Measurements from ENCODE around the gene ODC1.

- no peak for TF ChIP-seq CREB1 (IDR thresholded peaks at IDR 0.05; ENCODE audit: low read depth)
- no peak for TF ChIP-seq NFIC (IDR thresholded peaks at IDR 0.05)
- TF ChIP-seq TAF1 (IDR thresholded peaks at IDR 0.05; ENCODE audit: low read depth): no peak
Observed at GRCh38 chr2:10392100-10392499, 56.0 kb downstream of the ODC1 start.

All from Ishikawa (cell line).